Stimulated activated CD8-positive, alpha-beta memory T cell treated with anti-CD3 and anti-CD28 coated beads, Interleukin-4, amount 100 ng/mL, for 1 hour (primary cell): ENCODE measurements around the gene HOXB3.

Source experiments
- DNase-seq, 2 donors: peaks; one replicate each; pipeline ENCODE4 v3.0.0-alpha.2; 2020; ENCODE audit warnings: low read depth in 2 of 2, low spot score in 1 of 2

The HOXB3 gene

DNA sequence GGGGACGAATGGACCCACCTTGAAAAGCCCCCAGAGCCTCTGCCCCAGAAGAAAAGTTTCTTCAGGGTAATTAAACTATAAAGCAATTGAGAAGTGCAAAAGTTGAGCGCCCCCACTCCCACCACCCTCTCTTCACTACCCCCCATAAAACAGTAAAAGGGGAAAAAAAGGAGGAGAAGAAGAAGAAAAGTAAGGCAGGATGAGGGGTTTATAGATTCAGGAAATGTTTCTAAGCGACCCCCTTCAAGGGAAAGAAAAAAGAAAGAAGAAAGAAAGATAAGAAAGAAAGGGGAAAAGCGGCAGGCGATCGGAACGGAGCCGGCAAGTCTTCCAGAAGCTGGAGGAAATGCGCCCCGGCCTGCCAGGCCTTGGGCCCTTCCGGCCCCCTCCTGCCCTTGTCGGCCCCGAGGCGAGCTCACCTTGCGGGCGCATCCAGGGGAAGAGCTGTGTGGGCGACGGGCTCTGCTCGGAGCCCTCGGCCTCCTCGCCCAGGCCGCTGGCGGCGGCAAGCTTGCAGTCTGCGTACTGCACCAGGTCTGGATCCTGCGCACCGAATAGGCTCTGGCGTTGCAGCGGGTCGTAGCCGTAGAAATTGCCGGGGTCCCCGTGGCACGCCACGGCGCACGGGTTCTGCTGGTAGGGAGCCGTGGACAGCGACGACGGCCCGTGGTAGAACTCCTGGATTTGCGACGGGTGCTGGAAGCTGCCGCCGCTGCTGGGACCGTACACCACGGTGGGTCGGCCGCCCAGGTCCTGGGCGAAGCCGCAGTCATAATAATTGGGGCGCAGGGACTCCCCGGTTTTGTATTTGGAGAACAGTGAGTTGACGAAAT is 24.0 kb upstream of the HOXB3 start:
- DNase-seq: no peak

DNA sequence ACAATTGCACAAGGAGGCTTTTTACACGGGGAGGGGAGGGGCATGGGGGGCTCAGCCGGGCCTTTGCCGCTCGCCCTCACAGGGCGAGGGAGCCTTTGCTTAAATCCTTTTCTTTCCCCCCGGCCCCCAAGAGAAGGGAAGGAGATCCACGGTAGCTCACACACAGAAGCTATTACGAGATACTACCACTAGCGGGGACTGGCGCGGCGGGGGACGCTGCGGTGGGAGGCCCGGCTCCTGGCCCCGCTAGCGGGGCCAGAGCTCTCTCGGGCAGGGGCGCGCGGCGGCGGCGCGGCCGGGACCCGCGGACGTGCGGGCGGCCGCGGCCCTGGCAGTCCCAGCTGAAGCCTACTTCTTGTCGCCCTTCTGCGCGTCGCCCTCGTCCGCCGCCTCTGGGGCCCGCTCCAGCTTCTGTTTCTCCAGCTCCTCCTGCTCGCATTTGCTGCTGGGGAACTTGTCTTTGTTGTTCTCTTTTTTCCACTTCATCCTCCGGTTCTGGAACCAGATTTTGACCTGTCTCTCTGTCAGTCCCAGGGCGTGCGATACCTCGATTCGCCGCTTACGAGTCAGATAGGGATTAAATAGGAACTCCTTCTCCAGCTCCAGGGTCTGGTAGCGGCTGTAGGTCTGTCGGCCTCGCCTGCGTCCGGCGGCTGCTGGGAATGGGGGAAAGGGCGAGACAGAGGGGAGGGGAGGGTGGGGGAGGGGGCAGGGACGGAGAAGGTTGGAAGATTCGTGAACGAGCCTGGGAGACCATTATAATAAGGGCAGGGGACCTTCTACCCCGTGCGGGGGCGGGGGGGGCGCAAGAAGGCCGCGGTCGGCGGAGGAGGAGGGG is 23.0 kb upstream of the HOXB3 start:
- no peak for DNase-seq

DNA sequence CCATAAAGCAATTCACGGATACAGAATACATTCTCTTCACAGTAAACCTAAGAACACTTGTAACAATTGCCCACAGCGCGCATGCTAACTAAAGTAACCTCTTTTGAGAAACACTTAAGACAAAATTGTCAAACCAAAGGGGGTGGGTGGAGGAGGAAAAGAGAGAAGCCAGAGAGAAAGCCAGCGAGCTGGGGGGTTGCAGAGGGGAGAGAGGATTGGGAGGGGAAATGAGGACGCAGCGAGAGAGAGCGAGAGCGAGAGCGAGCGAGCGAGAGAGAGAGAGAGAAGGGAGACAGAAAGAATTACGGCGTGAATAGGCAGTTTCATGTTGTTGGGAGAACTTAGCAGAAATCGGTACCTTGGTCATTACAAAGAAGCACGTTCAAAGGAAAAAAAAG is 22.4 kb upstream of the HOXB3 start:
- no peak for DNase-seq

DNA sequence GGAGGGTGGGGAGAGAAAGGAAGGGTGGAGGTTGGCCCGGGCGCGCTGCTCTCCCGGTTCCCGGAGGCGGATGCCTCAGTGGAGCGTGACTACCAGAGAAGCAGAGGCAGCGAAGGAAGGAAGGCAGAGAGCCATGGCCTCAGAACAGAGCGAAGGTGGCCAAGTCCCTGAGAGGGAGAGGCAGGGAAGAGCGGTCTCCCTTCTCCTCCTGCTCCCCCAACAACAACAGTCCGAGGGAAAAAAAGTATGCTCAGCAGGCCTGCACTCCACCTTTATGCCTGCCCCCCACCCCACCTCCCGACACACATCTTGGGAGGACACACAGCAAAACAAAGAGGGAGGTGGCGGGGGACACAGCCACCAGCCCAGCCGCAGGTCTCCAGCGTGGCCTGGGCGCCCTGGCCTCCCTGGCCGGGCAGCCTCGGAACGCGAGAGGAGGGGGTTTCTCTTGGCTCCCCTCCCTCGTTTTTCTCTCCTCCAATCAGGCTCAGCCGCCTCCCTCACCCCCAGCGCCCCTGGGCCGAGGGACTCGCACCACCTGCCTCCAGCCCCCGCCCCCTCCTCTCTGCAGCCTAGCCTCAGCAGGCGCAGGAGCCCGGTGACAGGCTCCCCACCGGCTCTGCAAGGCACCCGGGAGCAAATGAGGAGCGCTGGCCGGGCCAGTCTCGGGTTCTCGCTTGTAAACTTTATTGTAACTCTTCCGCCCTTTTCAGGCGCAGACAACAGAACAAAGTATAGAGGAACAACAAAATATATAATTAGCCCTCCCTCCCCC is 21.8 kb upstream of the HOXB3 start:
- no peak for DNase-seq

DNA sequence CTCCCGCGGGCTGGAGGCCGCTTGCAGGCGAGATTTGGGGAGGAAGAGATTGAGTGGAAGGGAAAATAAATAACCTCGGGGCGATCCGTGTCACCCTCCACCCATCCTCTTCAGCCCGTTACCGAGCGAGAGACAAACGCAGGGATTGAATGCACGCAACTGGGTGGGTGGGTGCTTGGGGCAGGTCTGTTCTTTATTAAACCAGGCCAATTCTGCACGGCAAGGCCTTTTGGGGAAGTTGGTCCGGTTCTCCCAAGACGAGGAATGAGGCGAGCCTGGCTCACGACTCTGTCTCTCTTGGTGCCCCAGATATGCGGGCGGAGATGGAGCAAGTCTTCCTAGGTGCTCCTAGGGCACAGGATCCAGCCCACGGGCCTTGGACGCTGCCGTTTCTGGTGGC is 21.2 kb upstream of the HOXB3 start:
- no peak for DNase-seq

DNA sequence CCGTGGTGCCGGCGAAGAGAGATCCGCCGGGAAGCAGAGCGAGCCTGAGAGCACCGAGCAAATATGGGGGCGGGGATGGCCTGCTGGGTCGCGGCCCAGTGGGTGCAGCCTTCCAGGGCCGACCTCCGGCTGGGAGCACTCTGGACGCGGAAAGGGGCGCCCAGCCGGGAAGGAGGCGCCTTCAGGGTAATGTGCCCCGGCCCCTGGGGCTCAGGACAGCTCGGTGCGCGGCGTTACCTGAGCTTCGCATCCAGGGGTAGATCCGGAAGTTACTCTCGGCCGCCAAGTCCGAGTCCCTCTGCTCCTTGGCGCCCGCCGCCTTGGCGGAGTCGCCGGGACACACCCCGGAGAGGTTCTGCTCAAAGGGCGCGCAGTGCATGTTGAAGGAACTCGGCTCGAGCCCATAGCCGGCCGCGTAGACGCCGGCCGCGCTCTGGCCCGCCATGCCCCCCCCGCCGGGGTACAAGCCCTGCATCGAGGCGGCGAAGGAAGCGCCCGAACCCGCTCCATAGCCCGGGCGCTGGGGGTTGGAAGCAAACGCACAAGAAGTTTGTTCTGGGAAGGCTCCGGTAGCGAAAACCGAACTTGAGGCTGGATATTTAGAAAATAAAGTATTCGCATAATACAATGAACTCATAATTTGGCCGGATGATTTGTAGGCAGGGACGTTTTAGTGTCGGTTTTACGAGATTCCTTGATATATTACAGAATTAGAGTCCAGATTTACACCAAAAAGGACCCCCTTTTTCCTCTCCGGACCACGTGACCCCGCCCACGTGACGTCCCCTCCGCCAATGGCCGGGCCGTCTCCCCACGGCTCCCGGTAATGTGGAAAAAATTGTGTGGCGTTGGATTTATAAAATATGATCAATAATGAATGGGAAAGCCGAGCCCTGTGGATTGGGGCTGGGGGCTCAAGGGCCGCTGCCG is 20.5 kb upstream of the HOXB3 start, which contains the start of gene HOXB7:
Gene HOXB7, minus strand, starts transcription at position 736 of the 930 bp plus-strand sequence. Its CDS starts 99 bp downstream, at position 637.
- DNase-seq: peak in 1 of 2 donors; percentile 38

DNA sequence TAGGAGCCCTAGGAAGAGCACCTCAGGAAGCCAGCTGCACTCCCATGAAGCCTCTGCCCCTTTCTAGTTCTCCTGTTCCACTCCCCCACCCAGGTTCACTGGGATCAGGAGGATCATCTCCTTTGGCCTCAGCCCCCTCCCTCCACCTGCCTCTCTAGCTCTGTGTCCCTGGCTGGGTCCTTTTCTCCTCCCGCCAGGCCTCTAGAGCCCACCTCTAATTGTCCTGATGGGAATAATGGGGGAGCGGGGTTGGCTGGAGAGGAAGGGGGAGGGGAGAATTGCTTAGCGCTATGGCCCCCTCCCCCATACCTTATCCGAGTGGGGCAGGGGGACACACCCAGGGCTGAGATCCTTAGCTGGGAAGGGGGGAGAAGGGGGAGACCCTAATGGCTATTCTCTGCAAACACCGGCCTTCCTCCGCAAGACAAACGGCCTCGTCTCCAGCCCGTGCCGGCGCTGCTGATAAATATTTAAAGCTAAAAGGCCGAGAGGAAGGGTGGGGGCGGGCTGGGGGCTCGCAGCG is 19.8 kb upstream of the HOXB3 start:
- DNase-seq: no peak

DNA sequence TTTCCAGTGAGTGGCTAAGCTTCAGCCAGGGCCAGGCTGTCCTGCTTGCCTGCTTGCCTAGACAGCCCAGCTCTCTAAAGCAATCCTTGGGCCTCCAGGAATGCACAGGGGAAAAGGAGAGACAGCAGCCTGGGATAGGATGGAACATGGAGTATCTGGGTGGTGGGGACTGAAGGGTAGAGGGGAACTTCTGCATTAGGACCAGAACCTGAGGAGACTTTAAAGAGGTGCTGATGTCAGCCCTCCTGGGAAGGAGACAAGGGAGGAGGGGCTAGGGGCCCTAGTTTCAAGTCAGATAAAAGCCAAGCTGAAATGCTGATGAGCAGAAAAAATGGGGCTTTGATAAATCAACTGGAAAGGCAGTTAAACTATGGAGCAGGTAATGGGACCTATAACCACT is 19.0 kb upstream of the HOXB3 start:
- DNase-seq: no peak

DNA sequence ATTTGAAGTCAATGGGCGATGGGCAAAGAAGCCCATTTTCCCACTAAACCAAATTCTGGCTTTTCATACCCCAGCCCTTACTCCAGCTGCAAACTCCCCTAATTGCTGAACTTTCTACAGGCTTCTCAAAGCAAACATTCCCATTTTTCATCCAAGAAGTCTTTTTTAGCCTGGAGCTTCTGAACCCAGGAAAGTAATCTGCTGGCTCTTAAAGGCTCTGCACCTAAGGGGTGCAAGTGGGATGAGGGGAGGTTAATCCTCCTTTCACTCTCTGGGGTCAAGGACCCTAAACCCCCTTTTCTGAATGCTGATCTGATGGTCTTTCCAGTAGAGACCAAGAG is 18.4 kb upstream of the HOXB3 start:
- no peak for DNase-seq

DNA sequence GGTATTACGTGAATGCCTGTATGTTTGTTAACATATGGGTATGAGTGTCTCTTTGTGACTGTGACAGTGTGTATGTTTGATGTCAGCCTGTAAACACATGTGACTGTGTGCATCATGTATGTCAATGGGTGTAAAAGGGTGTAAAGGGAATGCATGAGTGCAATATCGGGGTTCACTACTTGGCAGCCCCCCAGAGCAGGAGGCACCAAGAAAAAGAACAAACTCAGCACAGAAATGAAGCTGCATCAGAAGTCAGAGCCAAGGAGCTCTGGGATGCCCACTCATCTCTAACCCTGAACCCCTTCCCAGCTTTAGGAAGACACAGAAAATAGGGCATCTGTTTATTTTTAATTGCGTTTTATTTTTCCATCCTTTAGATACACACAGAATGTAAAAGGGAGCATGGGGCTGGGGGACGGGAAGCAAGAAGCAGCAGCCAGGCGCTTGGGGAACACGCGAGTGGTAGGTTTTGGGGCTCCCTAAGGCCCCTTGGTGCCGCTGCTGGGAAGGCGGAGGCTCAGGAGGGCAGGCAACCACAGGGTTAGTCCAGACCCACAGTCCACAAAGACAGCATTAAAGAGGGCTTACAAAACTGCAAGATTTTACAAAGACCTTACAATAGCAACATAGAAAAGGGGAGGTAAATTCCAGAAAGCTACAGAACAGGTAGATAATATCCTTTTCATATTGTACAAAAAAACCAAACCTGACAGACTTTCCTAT is 17.0 kb upstream of the HOXB3 start:
- no peak for DNase-seq

DNA sequence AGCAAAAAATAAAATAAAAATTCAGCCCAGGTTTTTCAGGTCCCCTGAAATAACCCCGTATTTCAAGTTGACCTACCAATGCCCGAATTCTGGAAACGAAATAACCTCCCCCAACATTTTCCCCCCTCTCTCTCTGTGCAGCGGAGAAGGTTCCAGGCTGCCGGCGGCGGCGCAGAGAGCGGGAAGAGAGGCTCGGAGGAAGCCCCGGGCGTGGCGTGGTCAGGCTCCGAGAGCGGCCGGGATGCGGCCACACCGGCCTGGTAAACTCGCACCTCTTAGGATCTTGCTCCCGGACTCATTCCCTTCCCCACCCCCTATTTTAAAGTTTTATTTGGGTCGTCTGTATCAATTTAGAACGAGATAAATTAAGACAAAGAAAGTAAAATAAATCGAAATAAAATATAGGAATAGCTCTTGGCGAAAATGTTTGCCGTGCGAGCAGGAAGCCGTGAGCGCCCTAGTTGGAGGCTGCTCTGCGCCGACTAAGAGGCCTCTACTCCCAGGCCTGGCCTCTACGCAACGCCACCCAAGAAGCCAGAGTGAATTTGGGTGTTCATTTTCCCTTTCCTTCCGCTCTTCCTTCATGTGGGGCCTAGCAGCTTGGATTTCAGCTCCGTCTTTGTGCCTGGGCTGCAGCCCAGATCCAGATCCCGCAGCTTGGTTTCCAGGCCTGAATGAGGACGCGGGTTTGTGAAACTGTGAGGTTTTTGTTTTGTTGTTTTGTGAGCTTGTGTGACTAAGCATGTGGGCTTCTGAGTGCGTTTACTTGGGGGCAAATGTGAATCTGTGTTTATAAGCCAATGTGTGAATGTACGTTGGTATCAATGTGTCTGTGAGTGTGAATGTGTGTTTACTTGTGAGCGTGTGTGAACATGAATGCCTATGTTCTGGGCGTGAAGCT is 16.2 kb upstream of the HOXB3 start:
- no peak for DNase-seq

DNA sequence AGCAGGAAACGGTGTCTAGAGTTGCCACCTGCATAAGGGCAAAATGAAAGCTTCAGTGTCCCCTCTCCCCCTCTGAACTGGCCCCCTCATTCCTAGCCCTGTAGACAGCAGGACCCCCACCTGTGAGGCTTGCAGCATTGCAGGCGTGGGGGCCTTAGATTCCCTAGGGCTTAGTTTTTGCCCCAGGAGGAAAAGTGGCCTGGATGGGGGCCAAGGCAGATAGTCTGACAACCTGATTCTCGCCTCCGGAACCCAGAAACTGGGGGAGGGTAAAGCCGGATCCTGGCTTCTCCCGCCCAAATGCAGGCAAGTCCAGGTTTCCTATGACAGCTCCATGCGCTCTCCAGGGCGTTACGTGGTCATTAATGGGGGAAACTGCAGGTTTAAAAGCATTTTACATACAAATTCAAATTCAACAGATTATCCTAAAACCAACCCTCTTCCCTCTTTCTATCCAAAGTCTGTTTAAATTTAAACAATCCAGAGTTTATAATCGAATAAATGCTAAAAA is 15.4 kb upstream of the HOXB3 start:
- DNase-seq: no peak

DNA sequence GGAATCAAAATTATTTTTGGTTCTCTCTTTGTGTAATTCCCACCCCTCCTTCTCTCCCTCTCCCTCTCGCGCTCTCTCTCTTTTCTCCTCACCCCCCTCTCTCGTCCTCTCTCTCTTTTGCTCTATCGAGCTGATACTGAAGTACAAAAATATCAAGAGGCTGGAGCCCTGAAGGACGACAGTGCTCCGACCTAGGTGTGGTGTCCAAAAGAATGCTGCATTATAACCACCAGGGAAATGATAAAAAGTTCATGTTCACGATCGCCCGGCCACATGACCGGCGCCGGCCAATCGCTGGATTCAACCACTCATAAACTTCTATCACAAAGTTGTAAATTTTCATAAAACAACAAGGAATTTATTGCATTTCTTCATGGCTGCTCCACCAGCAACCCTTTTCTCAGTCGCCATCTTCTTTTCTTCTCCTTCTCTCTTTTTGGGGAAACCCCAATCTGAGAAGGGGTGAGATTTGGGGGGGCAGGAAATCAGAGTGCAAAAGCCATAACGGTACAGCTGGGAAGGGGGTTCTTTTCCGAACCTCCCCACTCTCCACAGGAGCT is 14.8 kb upstream of the HOXB3 start, which contains the start of gene HOXB6:
Gene HOXB6, minus strand, starts transcription at position 217 of the 560 bp plus-strand sequence. CDS start 6,836 bp downstream, outside the sequence.
- DNase-seq: no peak

DNA sequence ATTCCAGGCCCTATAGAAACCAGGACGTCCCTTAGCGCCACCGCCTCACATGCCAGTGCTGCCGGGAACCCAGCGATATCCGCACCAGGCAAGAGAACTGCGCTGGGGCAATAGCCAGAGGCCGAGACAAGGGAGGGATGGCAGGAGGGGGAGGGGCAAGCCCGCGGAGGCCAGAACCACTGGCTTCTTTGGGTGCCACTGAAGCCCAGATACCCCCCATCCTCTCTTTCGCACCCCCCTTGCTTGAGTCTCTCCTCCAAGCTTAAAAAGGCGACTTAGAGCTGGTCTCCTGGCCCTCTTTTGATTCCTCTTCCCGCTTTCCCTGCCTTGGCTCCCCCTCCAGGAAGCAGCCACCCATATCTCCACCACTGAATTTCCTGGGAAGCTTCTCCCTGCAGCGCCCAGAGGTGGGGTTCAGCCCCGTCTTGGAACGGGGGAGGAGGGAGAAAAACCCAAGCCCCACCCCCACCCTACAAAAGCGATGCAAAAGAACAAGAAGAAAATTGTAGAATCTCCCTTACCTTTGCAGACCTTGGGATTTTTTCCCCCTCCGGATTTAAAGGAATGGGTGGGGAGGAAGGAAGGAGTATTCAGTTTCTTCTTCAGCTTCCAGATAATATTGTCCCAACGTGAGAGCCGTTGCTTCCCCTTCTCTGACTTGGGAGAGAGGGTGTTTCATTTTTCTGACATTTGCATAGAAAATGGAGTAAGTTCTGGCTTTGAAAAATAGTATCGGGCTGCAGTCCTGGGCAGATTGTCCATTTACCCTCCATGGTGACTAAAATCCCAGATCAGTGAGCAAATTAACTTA is 14.1 kb upstream of the HOXB3 start:
- no peak for DNase-seq

DNA sequence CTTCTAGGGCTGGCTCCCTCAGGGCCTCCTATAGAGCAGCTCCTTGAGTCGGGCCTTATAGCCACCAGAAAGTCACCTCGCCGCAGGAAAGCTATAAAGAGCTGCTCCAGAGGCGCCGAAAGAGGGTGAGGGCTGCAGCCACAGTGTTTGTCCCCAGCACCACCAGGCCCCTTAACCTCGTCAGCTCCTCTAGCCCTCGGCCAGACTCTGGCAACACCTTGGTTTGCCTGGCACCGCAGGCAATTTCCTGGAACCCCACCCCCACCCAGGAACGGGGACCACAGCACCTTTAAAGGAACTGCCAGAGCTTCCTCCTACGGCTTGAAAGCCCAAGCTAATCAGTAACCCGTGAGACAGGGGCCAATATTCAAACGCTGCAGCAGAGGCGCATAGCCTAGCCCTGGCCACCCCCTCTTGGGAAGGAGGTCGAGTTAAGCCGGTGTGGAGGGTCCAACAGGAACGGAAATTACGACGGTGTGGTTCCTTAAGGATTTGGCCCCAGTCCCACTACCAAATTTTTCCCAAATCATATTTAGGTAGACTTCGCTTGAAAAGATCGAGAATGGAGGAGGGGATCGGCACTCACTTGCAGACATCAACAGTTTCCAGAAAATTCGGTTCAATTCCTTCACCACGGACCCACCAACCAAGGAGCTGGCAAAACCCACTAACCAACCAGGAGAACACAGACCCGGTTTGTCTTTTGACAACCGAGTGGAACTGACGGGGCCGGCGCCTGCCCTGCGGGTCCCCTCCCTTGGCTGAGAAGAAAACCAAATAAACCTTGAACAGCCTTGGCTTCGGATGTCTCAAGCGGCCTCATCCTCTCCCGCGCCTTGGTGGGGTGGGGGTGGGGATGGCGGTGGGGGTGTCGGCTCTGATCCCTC is 11.7 kb upstream of the HOXB3 start:
- DNase-seq: no peak

DNA sequence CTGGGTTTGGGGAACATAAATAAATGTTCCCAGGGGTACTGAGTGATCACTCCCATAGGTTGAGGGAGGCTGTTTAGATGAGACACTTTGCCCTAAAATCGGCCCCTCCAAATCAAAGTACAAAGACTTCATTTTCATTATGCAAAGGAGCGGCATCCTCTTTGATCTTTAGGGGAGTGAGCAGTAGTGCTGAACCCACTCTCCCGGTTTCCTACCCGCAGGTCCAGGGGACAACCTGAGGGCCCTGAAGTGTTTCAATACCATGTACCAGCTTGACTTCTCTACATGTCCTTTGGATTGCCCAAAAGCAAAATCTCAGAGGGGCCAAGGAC is 11.1 kb upstream of the HOXB3 start:
- no peak for DNase-seq
